ENCODE results near the gene THSD7B. TPM values are rescaled to one million over a fixed set of nuclear protein-coding genes. Genes with fewer than 3 reads are reported as not detected.

Gene THSD7B
- total and polyA plus RNA-seq, 2 of the 8 experiments (the other 6 are each of a cell fraction or from before 2014, with no cell fraction given) = 0.60 to 2.9 TPM

- Histone ChIP-seq H3K4me1 (replicated peaks in 1 of 4; ENCODE audit: control insufficient read depth in 3 of 4, insufficient read depth in 4 of 4, low read length in 3 of 4) (no peaks in the 10 kb centered on the region), H3K4me3 (ENCODE audit: extremely low read depth in 1 of 4, insufficient read depth in 2 of 4, low read depth in 3 of 4, low read length in 4 of 4) (no peak overlapping the region), H2AK5ac (ENCODE audit: low read depth, low read length) (no peak overlapping the region), H3K4ac (replicated peaks; ENCODE audit: insufficient read length, low read depth, low read length) (no peak overlapping the region), H4K5ac (ENCODE audit: insufficient read length, low read depth, low read length) (no peak overlapping the region), H3K36me3 (ENCODE audit: control insufficient read depth in 2 of 4, insufficient read depth in 4 of 4, low read length in 3 of 4) (no peaks in the 10 kb centered on the region), H4K20me1 (replicated peaks in 1 of 2; ENCODE audit: control insufficient read depth in 1 of 2, insufficient read depth in 2 of 2, low read length in 2 of 2) (no peaks in the 10 kb centered on the region), H2BK5ac (ENCODE audit: low read depth, low read length) (no peak overlapping the region), H3K56ac (replicated peaks; ENCODE audit: insufficient read length, low read depth, low read length) (no peak overlapping the region), H3K4me2 (ENCODE audit: insufficient read depth in 1 of 2, low read depth in 2 of 2, low read length in 2 of 2) (no peak overlapping the region), H2BK20ac (ENCODE audit: low read length) (no peak overlapping the region), H3K23me2 (ENCODE audit: low read depth, low read length) (no peaks in the 10 kb centered on the region), H2BK15ac (ENCODE audit: low read length) (no peak overlapping the region), H2BK120ac (replicated peaks; ENCODE audit: low read depth, low read length) (no peak overlapping the region), H3K27ac (ENCODE audit: low read depth, low read length) (no peak overlapping the region), H3K27me3 (replicated peaks in 1 of 4; ENCODE audit: control insufficient read depth in 3 of 4, extremely low read depth in 1 of 4, insufficient read depth in 3 of 4, low read length in 3 of 4) (no peaks in the 10 kb centered on the region), H4K8ac (ENCODE audit: extremely low read depth, insufficient read depth, low read length) (no peak overlapping the region), H3K23ac (ENCODE audit: insufficient read length) (no peak overlapping the region), H3K14ac (ENCODE audit: insufficient read length) (no peak overlapping the region), H3K79me1 (ENCODE audit: low read depth, low read length) (no peaks in the 10 kb centered on the region), H2AFZ (ENCODE audit: low read length) (no peak overlapping the region), H3K79me2 (ENCODE audit: control insufficient read depth in 1 of 2, insufficient read depth in 2 of 2, low read length in 2 of 2) (no peaks in the 10 kb centered on the region), H4K91ac (replicated peaks; ENCODE audit: insufficient read length, low read length) (no peak overlapping the region), H3K9ac (replicated peaks in 1 of 4; ENCODE audit: extremely low read depth in 1 of 4, low read depth in 3 of 4, low read length in 3 of 4) (no peak overlapping the region), H2BK12ac (ENCODE audit: low read depth, low read length) (no peak overlapping the region), H3K18ac (ENCODE audit: extremely low read depth, low read length) (no peak overlapping the region), H3K9me3 (ENCODE audit: insufficient read depth in 2 of 2, low read depth in 1 of 2, low read length in 1 of 2) (no peaks in the 10 kb centered on the region)
- 83% methylated on average over 4 of the region's 4 CpGs; no CpG with 5 or more reads in 1 of the 2 experiments for WGBS, 2 experiments (ENCODE audit: extremely low coverage in 1 of 2, insufficient coverage in 1 of 2, insufficient read length in 1 of 2, insufficient replicate concordance in 2 of 2, low coverage in 1 of 2, low lambda C conversion rate in 2 of 2, missing lambda C conversion rate in 1 of 2)
- FAIRE-seq = no peak
- TF ChIP-seq ZNF274 (IDR thresholded peaks at IDR 0.05; ENCODE audit: borderline replicate concordance, extremely low read depth, low read length) (no peak), NANOG (IDR thresholded peaks at IDR 0.05; ENCODE audit: insufficient read depth, low read depth, low read length, poor library complexity, severe bottlenecking) (no peak)
- DNase-seq (ENCODE audit: low read depth in 1 of 2, low spot score in 2 of 2) = no peak
- CTCF ChIA-PET (ENCODE audit: partially characterized antibody) = no interaction called here
- POLR2A ChIA-PET (ENCODE audit: partially characterized antibody) = no interaction called here
Observed at GRCh38 chr2:137345994-137346393, 580.6 kb downstream of the THSD7B start.
